SU-DHL-6 (cell line): ENCODE data around the gene SMAP2.

ENCODE experiments used
- H2AFZ ChIP-seq: fragments of 200-600 bp; sonication (generic); 2 replicates; pipeline ENCODE4 v1.6.1; 2014; ENCODE audit warnings: low read depth, mild to moderate bottlenecking, moderate library complexity, mixed read lengths, antibody characterized with exemption, low read length; ENCODE audit not compliant: severe bottlenecking
- H3F3A ChIP-seq: fragments of 200-600 bp; shearing (Covaris generic); 2 replicates; pipeline ENCODE4 v1.6.0; 2016; ENCODE audit warnings: antibody characterized with exemption, mild to moderate bottlenecking; ENCODE audit not compliant: insufficient read depth
- H3K27ac ChIP-seq: fragments of 200-600 bp; sonication (generic); 2 replicates; pipeline ENCODE4 v1.5.1; 2016; ENCODE audit warnings: low read depth, mild to moderate bottlenecking, low read length, moderate library complexity, mixed read lengths
- H3K27me3 ChIP-seq: fragments of 200-600 bp; sonication (generic), shearing (Covaris generic); 2 replicates; pipeline ENCODE4 v1.6.0; 2014; ENCODE audit warnings: mild to moderate bottlenecking, low read length
- H3K36me3 ChIP-seq: fragments of 200-600 bp; sonication (generic); 2 replicates; pipeline ENCODE4 v1.6.1; 2014; ENCODE audit warnings: mild to moderate bottlenecking, low read length, mixed read lengths
- H3K4me2 ChIP-seq: fragments of 300-600, 200-600 bp; shearing (Covaris generic), sonication (generic); 2 replicates; pipeline ENCODE4 v1.6.0; 2014; ENCODE audit warnings: low read length, low read depth, mild to moderate bottlenecking; ENCODE audit not compliant: poor library complexity, severe bottlenecking
- H3K4me3 ChIP-seq: fragments of 200-600 bp; sonication (generic); 2 replicates; pipeline ENCODE4 v1.5.1; 2014; ENCODE audit warnings: antibody characterized with exemption, low read length, mild to moderate bottlenecking, mixed read lengths; ENCODE audit not compliant: insufficient read depth, poor library complexity, severe bottlenecking
- H3K79me2 ChIP-seq: fragments of 200-600 bp; sonication (generic); 2 replicates; pipeline ENCODE4 v1.6.1; 2014; ENCODE audit warnings: mild to moderate bottlenecking, low read length, moderate library complexity; ENCODE audit not compliant: insufficient read depth
- H3K9ac ChIP-seq: fragments of 200-600 bp; sonication (generic); 2 replicates; pipeline ENCODE4 v1.7.0; 2014; ENCODE audit warnings: mild to moderate bottlenecking, low read length
- H3K9me2 ChIP-seq: fragments of 200-600 bp; sonication (generic); replicated peaks from 2 replicates; pipeline ENCODE4 v1.6.1; 2014; ENCODE audit warnings: low read length; ENCODE audit not compliant: insufficient read depth
- H3K9me3 ChIP-seq: fragments of 200-600 bp; sonication (generic); 2 replicates; pipeline ENCODE4 v1.6.1; 2014; ENCODE audit warnings: low read length, mixed read lengths; ENCODE audit not compliant: insufficient read depth
- H4K20me1 ChIP-seq: fragments of 200-600 bp; sonication (generic); 2 replicates; pipeline ENCODE4 v1.6.1; 2014; ENCODE audit warnings: low read depth, mild to moderate bottlenecking, antibody characterized with exemption, low read length, moderate library complexity, mixed read lengths
- CTCF ChIP-seq: fragments of 200-600 bp; sonication (generic); IDR thresholded peaks from one replicate; pipeline ENCODE4 v1.5.1; 2017; ENCODE audit warnings: antibody characterized with exemption, mild to moderate bottlenecking, low read length, moderate library complexity; ENCODE audit not compliant: insufficient read depth, poor library complexity, severe bottlenecking
- EZH2phosphoT487 ChIP-seq: fragments of 200-600 bp; sonication (generic), shearing (Covaris generic); conservative IDR thresholded peaks from 2 replicates; pipeline ENCODE4 v1.6.1; 2018; ENCODE audit warnings: mild to moderate bottlenecking, antibody characterized with exemption, low read length, moderate library complexity, mixed read lengths

Gene SMAP2

DNA sequence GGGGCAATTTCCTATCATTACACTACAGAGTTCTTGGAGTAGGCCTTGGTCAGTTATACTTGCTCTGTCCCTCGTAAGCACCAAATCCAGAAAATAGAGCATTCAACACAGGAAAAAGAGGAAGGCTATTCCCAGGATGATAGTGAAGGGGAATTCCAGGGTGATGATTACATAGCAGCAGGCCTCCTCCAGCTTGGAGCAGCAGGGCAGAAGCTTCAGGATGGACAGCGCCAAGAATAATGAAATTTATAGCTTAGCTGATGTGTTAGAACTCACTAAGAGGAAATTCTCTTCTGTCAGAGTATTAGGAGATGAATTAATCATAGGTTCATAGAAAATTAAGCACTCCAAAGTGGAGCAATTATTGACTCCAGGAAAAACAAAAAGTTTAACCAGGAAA is 10.8 kb upstream of the SMAP2 start:
- no peaks in the 10 kb centered on the region for H3K36me3 ChIP-seq
- no peak overlapping the region for H3K27ac ChIP-seq
- no peaks in the 10 kb centered on the region for H3F3A ChIP-seq
- H3K9ac ChIP-seq = no peak overlapping the region
- no peaks in the 10 kb centered on the region for H4K20me1 ChIP-seq
- H2AFZ ChIP-seq = no peak overlapping the region
- H3K79me2 ChIP-seq = no peaks in the 10 kb centered on the region
- TF ChIP-seq CTCF = no peak
- no peak for TF ChIP-seq EZH2phosphoT487
- H3K9me2 ChIP-seq = no peaks in the 10 kb centered on the region
- H3K9me3 ChIP-seq = peaks cover 4% of the 10 kb centered on the region; the same call in 1 of the 2 replicates
- no peaks in the 10 kb centered on the region for H3K27me3 ChIP-seq
- no peak overlapping the region for H3K4me3 ChIP-seq
- no peak overlapping the region for H3K4me2 ChIP-seq

GRCh38 chr1:40363721-40364120 is 9.8 kb upstream of the SMAP2 start:
- Histone ChIP-seq H3K4me3 (no peak overlapping the region), H2AFZ (no peak overlapping the region), H3K27ac (no peak overlapping the region), H3K9me2 (no peaks in the 10 kb centered on the region), H3K9ac (no peak overlapping the region), H3K9me3 (no peaks in the 10 kb centered on the region), H3F3A (no peaks in the 10 kb centered on the region), H4K20me1 (no peaks in the 10 kb centered on the region), H3K36me3 (no peaks in the 10 kb centered on the region), H3K27me3 (no peaks in the 10 kb centered on the region), H3K79me2 (no peaks in the 10 kb centered on the region), H3K4me2 (no peak overlapping the region)
- TF ChIP-seq EZH2phosphoT487 = no peak
- TF ChIP-seq CTCF = no peak

- Histone ChIP-seq H3K9me3 (no peaks in the 10 kb centered on the region), H4K20me1 (0 out of 2 replicates have a peak, but pooled peaks cover 9% of the 10 kb centered on the region), H3K9ac (no peak overlapping the region), H3K9me2 (no peaks in the 10 kb centered on the region), H3K36me3 (0 out of 2 replicates have a peak, but pooled peaks cover 6% of the 10 kb centered on the region), H3K79me2 (peaks cover 19% of the 10 kb centered on the region; the same call in 1 of the 2 replicates), H3F3A (peaks cover 10% of the 10 kb centered on the region), H3K27ac (no peak overlapping the region), H3K4me3 (no peak overlapping the region), H3K4me2 (no peak overlapping the region), H3K27me3 (no peaks in the 10 kb centered on the region), H2AFZ (no peak overlapping the region)
- TF ChIP-seq EZH2phosphoT487 (no peak), CTCF (no peak)
These were observed 1.7 kb upstream of the SMAP2 start for GRCh38 chr1:40371707-40372258.
